GM12872 (cell line): ENCODE measurements around the gene SARDH.

ENCODE experiments used
- CTCF ChIP-seq: IDR thresholded peaks from 3 replicates; pipeline ENCODE4 v1.5.1; 2011; ENCODE audit warnings: low read depth, mild to moderate bottlenecking, low read length, moderate library complexity; ENCODE audit not compliant: insufficient read depth

SARDH gene

GRCh38 chr9:133735415-133735775 lies 2.8 kb downstream of the SARDH start:
- no peak for TF ChIP-seq CTCF

GRCh38 chr9:133734590-133735414 lies 3.4 kb downstream of the SARDH start:
- TF ChIP-seq CTCF: no peak

GRCh38 chr9:133733796-133734533 lies 4.2 kb downstream of the SARDH start:
- TF ChIP-seq CTCF: no peak

GRCh38 chr9:133733421-133733795 lies 4.7 kb downstream of the SARDH start:
- no peak for TF ChIP-seq CTCF

- no peak for TF ChIP-seq CTCF
Measured at GRCh38 chr9:133732639-133733408, 5.3 kb downstream of the SARDH start.

GRCh38 chr9:133731876-133732638 lies 6.1 kb downstream of the SARDH start:
- TF ChIP-seq CTCF: no peak
